ENCODE measurements around the gene PTH2R. TPM values are rescaled to one million over a fixed set of nuclear protein-coding genes. Genes with fewer than 3 reads are reported as not detected.

PTH2R gene
- polyA plus RNA-seq, 1 of the 3 experiments (the other 2 are of a cell fraction), result 4.0 TPM

DNA sequence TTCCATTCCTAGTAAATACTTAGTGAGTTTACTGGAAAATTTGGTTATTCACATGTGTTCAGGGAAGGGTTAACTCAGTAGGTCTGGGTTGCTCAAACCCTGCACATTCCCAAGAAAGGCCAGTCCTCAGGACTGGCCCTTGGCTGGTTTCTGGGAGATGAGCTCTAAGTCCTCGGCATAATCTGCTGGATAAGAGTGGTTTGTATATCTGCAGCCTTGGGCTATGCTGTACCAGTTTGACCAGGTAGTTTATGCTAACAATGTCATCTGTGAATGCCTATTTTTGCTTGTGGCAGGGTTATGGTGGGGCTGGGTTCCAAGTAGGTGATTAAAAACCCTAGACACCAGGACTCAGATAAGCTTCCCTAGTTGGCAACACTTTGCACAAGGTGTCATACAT lies 7.4 kb upstream of the PTH2R start:
- no peaks in the 10 kb centered on the region for H3K4me1 ChIP-seq (ENCODE audit: control insufficient read depth in 1 of 2, insufficient read depth in 2 of 2, low read depth in 1 of 2, low read length in 1 of 2)
- TF ChIP-seq MEF2A (IDR thresholded peaks at IDR 0.05; ENCODE audit: borderline replicate concordance, low read depth) (no peak), ELF1 (IDR thresholded peaks at IDR 0.05) (no peak), EZH2phosphoT487 (IDR thresholded peaks at IDR 0.05; ENCODE audit: borderline replicate concordance, low read depth) (no peak), USF1 (IDR thresholded peaks at IDR 0.05; ENCODE audit: borderline replicate concordance, low read depth) (no peak)
- H3K4me3 ChIP-seq (ENCODE audit: low read depth in 2 of 2, low read length in 1 of 2), result no peak overlapping the region
- H3K9ac ChIP-seq, result no peak overlapping the region
- H2AFZ ChIP-seq (ENCODE audit: low read depth), result no peak overlapping the region
- no peaks in the 10 kb centered on the region for H3K27me3 ChIP-seq (ENCODE audit: insufficient read depth)
- ChIA-PET POLR2A (no interaction called here), CTCF (interaction anchor here (0.6 to 1.7 kb wide), 4 partner anchors 10 to 936 kb away, joined by 4 to 5 read pairs (median 4); no protein-coding TSS in a partner anchor)
- no peak overlapping the region for H3K4me2 ChIP-seq
- no peak overlapping the region for H3K27ac ChIP-seq (ENCODE audit: low read depth in 2 of 2, low read length in 1 of 2)
- H3K9me3 ChIP-seq, result no peaks in the 10 kb centered on the region
- H3K36me3 ChIP-seq (replicated peaks in 1 of 2; ENCODE audit: control insufficient read depth in 1 of 2, insufficient read depth in 2 of 2, low read length in 1 of 2), result no peaks in the 10 kb centered on the region
- H3K9me2 ChIP-seq, result no peaks in the 10 kb centered on the region
- DNase-seq, result no peak
- no peaks in the 10 kb centered on the region for H3K79me2 ChIP-seq (ENCODE audit: insufficient read depth)
- H4K20me1 ChIP-seq (ENCODE audit: insufficient read depth), result no peaks in the 10 kb centered on the region
- H3F3A ChIP-seq (replicated peaks; ENCODE audit: insufficient read depth), result no peaks in the 10 kb centered on the region
- WGBS (ENCODE audit: low lambda C conversion rate), result 22% methylated on average over 1 of the region's 1 CpG

DNA sequence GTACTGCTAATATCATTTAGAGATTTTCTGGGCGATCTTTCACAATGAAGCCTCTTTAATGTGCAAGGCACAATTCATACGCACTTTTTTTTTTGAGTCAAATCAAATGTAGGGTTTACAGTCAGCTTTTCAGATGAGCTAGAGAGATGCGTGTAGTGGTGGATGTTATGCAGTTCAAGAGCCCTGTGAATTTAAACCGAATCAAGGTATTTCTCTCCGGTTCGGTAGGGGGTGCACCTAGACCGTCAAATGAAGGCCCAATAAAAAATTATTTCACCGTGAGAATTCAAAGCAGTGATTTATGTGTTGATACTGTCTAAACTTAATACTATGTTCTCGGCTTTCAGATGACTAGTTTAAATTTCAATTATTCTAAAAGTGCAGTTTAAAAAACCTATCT lies 1.1 kb downstream of the PTH2R start:
- Histone ChIP-seq H2AFZ (ENCODE audit: low read depth) (no peak overlapping the region), H3K27me3 (ENCODE audit: insufficient read depth) (peaks cover 11% of the 10 kb centered on the region), H3K4me3 (ENCODE audit: low read depth in 2 of 2, low read length in 1 of 2) (no peak overlapping the region), H3K9me2 (no peaks in the 10 kb centered on the region), H3K27ac (ENCODE audit: low read depth in 2 of 2, low read length in 1 of 2) (no peak overlapping the region), H4K20me1 (ENCODE audit: insufficient read depth) (no peaks in the 10 kb centered on the region), H3K9me3 (no peaks in the 10 kb centered on the region), H3F3A (replicated peaks; ENCODE audit: insufficient read depth) (no peaks in the 10 kb centered on the region), H3K36me3 (replicated peaks in 1 of 2; ENCODE audit: control insufficient read depth in 1 of 2, insufficient read depth in 2 of 2, low read length in 1 of 2) (no peaks in the 10 kb centered on the region), H3K79me2 (ENCODE audit: insufficient read depth) (no peaks in the 10 kb centered on the region), H3K4me2 (no peak overlapping the region), H3K4me1 (ENCODE audit: control insufficient read depth in 1 of 2, insufficient read depth in 2 of 2, low read depth in 1 of 2, low read length in 1 of 2) (peaks cover 0 to 7% of the 10 kb centered on the region in 2 experiments; a peak in 1 of 4 replicates), H3K9ac (no peak overlapping the region)
- POLR2A ChIA-PET, result no interaction called here
- TF ChIP-seq, protein P1, sequence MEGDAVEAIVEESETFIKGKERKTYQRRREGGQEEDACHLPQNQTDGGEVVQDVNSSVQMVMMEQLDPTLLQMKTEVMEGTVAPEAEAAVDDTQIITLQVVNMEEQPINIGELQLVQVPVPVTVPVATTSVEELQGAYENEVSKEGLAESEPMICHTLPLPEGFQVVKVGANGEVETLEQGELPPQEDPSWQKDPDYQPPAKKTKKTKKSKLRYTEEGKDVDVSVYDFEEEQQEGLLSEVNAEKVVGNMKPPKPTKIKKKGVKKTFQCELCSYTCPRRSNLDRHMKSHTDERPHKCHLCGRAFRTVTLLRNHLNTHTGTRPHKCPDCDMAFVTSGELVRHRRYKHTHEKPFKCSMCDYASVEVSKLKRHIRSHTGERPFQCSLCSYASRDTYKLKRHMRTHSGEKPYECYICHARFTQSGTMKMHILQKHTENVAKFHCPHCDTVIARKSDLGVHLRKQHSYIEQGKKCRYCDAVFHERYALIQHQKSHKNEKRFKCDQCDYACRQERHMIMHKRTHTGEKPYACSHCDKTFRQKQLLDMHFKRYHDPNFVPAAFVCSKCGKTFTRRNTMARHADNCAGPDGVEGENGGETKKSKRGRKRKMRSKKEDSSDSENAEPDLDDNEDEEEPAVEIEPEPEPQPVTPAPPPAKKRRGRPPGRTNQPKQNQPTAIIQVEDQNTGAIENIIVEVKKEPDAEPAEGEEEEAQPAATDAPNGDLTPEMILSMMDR (IDR thresholded peaks at IDR 0.05), result peak; percentile 39
- TF ChIP-seq RAD21 (IDR thresholded peaks at IDR 0.05; ENCODE audit: low read length) (peak; percentile 62), FOXJ3 (CRISPR knock-in tag; IDR thresholded peaks at IDR 0.05) (no peak), POLR2AphosphoS5 (IDR thresholded peaks at IDR 0.05; ENCODE audit: low read depth, low read length) (no peak)
- CTCF ChIA-PET, result interaction anchor here (0.8 to 1.4 kb wide), 7 partner anchors 9 to 924 kb away, joined by 3 read pairs; no protein-coding TSS in a partner anchor
- WGBS (ENCODE audit: low lambda C conversion rate), result 48% methylated on average over 9 of the region's 9 CpGs
- DNase-seq, result peak; percentile 45

DNA sequence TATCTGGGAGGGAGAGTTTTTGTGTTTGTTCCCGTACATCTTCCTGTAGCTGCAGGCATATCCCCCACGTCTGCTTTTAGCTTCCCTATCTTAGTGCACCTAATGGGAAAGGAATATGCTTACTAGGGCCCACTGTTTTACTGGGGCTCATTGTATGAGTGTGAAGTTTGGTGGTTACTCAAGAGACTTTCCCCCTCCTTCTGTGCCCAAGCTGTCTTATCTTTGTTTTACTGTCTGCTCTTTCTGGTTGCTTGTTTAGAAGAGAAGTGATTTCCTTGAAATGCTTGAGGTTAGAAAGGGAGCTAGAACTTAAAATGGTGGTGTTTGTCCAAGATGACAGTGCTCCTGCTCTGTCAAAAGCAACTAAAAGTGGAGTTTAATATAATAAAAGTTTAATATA lies 7.3 kb downstream of the PTH2R start:
- no peak overlapping the region for H3K27ac ChIP-seq (ENCODE audit: low read depth in 2 of 2, low read length in 1 of 2)
- H3K9me3 ChIP-seq, result no peaks in the 10 kb centered on the region
- POLR2A ChIA-PET, result no interaction called here
- H3K36me3 ChIP-seq (replicated peaks in 1 of 2; ENCODE audit: control insufficient read depth in 1 of 2, insufficient read depth in 2 of 2, low read length in 1 of 2), result no peaks in the 10 kb centered on the region
- no peaks in the 10 kb centered on the region for H3K27me3 ChIP-seq (ENCODE audit: insufficient read depth)
- H3K4me3 ChIP-seq (ENCODE audit: low read depth in 2 of 2, low read length in 1 of 2), result no peak overlapping the region
- TF ChIP-seq YY1 (IDR thresholded peaks at IDR 0.05; ENCODE audit: low read depth), result no peak
- TF ChIP-seq FOXJ3 (CRISPR knock-in tag; IDR thresholded peaks at IDR 0.05), result no peak
- TF ChIP-seq NRF1 (IDR thresholded peaks at IDR 0.05; ENCODE audit: low read depth, low read length), result no peak
- no peak for TF ChIP-seq REST (IDR thresholded peaks at IDR 0.05; ENCODE audit: low read depth, low read length)
- no peak for TF ChIP-seq ELF1 (IDR thresholded peaks at IDR 0.05)
- TF ChIP-seq FOXM1 (IDR thresholded peaks at IDR 0.05; ENCODE audit: low read depth), result no peak
- TF ChIP-seq, protein P2, sequence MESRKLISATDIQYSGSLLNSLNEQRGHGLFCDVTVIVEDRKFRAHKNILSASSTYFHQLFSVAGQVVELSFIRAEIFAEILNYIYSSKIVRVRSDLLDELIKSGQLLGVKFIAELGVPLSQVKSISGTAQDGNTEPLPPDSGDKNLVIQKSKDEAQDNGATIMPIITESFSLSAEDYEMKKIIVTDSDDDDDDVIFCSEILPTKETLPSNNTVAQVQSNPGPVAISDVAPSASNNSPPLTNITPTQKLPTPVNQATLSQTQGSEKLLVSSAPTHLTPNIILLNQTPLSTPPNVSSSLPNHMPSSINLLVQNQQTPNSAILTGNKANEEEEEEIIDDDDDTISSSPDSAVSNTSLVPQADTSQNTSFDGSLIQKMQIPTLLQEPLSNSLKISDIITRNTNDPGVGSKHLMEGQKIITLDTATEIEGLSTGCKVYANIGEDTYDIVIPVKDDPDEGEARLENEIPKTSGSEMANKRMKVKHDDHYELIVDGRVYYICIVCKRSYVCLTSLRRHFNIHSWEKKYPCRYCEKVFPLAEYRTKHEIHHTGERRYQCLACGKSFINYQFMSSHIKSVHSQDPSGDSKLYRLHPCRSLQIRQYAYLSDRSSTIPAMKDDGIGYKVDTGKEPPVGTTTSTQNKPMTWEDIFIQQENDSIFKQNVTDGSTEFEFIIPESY (IDR thresholded peaks at IDR 0.05; ENCODE audit: borderline replicate concordance, low read depth), result no peak
- no peak for TF ChIP-seq JUND (IDR thresholded peaks at IDR 0.05)
- TF ChIP-seq CHD2 (IDR thresholded peaks at IDR 0.05; ENCODE audit: low read length, partially characterized antibody), result no peak
- no peak for TF ChIP-seq RAD21 (IDR thresholded peaks at IDR 0.05; ENCODE audit: low read length)
- H3K9me2 ChIP-seq, result no peaks in the 10 kb centered on the region
- no peaks in the 10 kb centered on the region for H3K79me2 ChIP-seq (ENCODE audit: insufficient read depth)
- H4K20me1 ChIP-seq (ENCODE audit: insufficient read depth), result no peaks in the 10 kb centered on the region
- no peak overlapping the region for H2AFZ ChIP-seq (ENCODE audit: low read depth)
- H3K9ac ChIP-seq, result no peak overlapping the region
- WGBS (ENCODE audit: low lambda C conversion rate), result 26% methylated on average over 2 of the region's 2 CpGs
- H3K4me2 ChIP-seq, result no peak overlapping the region
- DNase-seq, result no peak
- no peaks in the 10 kb centered on the region for H3K4me1 ChIP-seq (ENCODE audit: control insufficient read depth in 1 of 2, insufficient read depth in 2 of 2, low read depth in 1 of 2, low read length in 1 of 2)
- CTCF ChIA-PET, result no interaction called here
- H3F3A ChIP-seq (replicated peaks; ENCODE audit: insufficient read depth), result no peaks in the 10 kb centered on the region
